Tibial nerve (tissue), 4 donors: Measurements from ENCODE around the gene RAB3A.

Experiments used
- CTCF ChIP-seq, 5 experiments: fragments of 200-600 bp in 3 of 5; fragments of 450-650 bp in 2 of 5; sonication (generic) in 3 of 5; IDR thresholded peaks; one replicate each; pipeline ENCODE4 v1.5.1; 2016 to 2019; ENCODE audit warnings: antibody characterized with exemption in 5 of 5, mild to moderate bottlenecking in 3 of 5, moderate library complexity in 2 of 5
- EP300 ChIP-seq, 2 donors: sonication (generic); formaldehyde crosslinking; IDR thresholded peaks; one replicate each; pipeline ENCODE4 v1.6.1; 2017; ENCODE audit warnings: antibody characterized with exemption in 2 of 2, mild to moderate bottlenecking in 1 of 2
- POLR2A ChIP-seq, 2 donors: fragments of 450-650 bp; IDR thresholded peaks; one replicate each; pipeline ENCODE4 v1.6.1; 2017; ENCODE audit warnings: antibody characterized with exemption in 2 of 2, mild to moderate bottlenecking in 2 of 2, moderate library complexity in 2 of 2

- TF ChIP-seq POLR2A (IDR thresholded peaks at IDR 0.05) (no peak), CTCF (IDR thresholded peaks at IDR 0.05) (no peak), EP300 (IDR thresholded peaks at IDR 0.05) (no peak)
Measured at GRCh38 chr19:18150776-18151624, 52.8 kb downstream of the RAB3A start.
